Measurements from ENCODE around the gene BBS2.

DNA sequence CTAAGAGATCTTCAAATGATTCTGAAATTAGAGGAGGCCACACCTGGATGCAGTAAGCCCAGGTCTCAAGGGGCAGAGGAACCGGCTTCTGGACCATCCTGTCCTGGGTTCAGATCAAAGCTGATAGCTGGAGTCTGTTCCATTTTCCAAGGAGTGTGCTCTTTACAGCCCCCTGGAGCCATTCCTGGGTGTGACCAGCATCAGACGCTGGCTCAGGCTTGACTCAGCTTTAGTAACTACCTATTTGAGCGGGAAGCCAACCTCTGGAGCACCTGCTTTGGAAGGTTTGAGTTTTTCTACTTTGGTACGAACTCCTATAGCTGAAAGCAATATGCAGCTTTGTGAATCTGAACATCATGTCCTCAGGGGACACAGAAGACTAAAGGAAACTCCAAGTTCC is 12.9 kb upstream of the BBS2 start:
- TF ChIP-seq, protein P1, sequence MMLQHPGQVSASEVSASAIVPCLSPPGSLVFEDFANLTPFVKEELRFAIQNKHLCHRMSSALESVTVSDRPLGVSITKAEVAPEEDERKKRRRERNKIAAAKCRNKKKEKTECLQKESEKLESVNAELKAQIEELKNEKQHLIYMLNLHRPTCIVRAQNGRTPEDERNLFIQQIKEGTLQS (IDR thresholded peaks at IDR 0.05) = no peak
- TF ChIP-seq, protein P2, sequence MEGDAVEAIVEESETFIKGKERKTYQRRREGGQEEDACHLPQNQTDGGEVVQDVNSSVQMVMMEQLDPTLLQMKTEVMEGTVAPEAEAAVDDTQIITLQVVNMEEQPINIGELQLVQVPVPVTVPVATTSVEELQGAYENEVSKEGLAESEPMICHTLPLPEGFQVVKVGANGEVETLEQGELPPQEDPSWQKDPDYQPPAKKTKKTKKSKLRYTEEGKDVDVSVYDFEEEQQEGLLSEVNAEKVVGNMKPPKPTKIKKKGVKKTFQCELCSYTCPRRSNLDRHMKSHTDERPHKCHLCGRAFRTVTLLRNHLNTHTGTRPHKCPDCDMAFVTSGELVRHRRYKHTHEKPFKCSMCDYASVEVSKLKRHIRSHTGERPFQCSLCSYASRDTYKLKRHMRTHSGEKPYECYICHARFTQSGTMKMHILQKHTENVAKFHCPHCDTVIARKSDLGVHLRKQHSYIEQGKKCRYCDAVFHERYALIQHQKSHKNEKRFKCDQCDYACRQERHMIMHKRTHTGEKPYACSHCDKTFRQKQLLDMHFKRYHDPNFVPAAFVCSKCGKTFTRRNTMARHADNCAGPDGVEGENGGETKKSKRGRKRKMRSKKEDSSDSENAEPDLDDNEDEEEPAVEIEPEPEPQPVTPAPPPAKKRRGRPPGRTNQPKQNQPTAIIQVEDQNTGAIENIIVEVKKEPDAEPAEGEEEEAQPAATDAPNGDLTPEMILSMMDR (IDR thresholded peaks at IDR 0.05; ENCODE audit: low read depth, low read length, missing input control) = no peak
- TF ChIP-seq JUND (IDR thresholded peaks at IDR 0.05) = no peak
- no peak for TF ChIP-seq TAF1 (conservative IDR thresholded peaks at IDR 0.05)
- TF ChIP-seq, protein P3, sequence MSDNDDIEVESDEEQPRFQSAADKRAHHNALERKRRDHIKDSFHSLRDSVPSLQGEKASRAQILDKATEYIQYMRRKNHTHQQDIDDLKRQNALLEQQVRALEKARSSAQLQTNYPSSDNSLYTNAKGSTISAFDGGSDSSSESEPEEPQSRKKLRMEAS (IDR thresholded peaks at IDR 0.05) = no peak

All from liver (tissue), 3 donors.